GM23248 (cell line): ENCODE measurements around the gene CNOT3. TPM values are rescaled to one million over a fixed set of nuclear protein-coding genes. Genes with fewer than 3 reads are reported as not detected.

ENCODE experiments used
- DNase-seq: peaks from one replicate; pipeline ENCODE4 v3.0.0-alpha.2; 2015
- H2AFZ ChIP-seq: fragments of 200-600 bp; sonication (generic); 2 replicates; pipeline ENCODE4 v1.6.1; 2016; ENCODE audit warnings: antibody characterized with exemption
- H3F3A ChIP-seq: fragments of 200-600 bp; sonication (generic); 2 replicates; pipeline ENCODE4 v1.6.1; 2016; ENCODE audit warnings: mild to moderate bottlenecking, antibody characterized with exemption, mixed run types; ENCODE audit not compliant: insufficient read depth
- H3K27ac ChIP-seq: fragments of 200-600 bp; sonication (generic); 2 replicates; pipeline ENCODE4 v1.5.1; 2016; ENCODE audit warnings: mild to moderate bottlenecking
- H3K27me3 ChIP-seq: fragments of 200-600 bp; sonication (generic); replicated peaks from 2 replicates; pipeline ENCODE4 v1.6.1; 2016; ENCODE audit warnings: mild to moderate bottlenecking; ENCODE audit not compliant: insufficient read depth
- H3K36me3 ChIP-seq: fragments of 200-600 bp; sonication (generic); 2 replicates; pipeline ENCODE4 v1.6.1; 2016; ENCODE audit warnings: low read depth, mild to moderate bottlenecking
- H3K4me1 ChIP-seq: fragments of 200-600 bp; sonication (generic); 2 replicates; pipeline ENCODE4 v1.6.1; 2016; ENCODE audit warnings: mild to moderate bottlenecking; ENCODE audit not compliant: insufficient read depth
- H3K4me2 ChIP-seq: fragments of 200-600 bp; sonication (generic); one replicate; pipeline ENCODE4 v1.6.1; 2016; ENCODE audit warnings: mild to moderate bottlenecking; ENCODE audit not compliant: unreplicated experiment
- H3K4me3 ChIP-seq: fragments of 200-600 bp; sonication (generic); 2 replicates; pipeline ENCODE4 v1.5.1; 2016; ENCODE audit warnings: mild to moderate bottlenecking
- H3K79me2 ChIP-seq: fragments of 200-600 bp; sonication (generic); 2 replicates; pipeline ENCODE4 v1.6.1; 2016; ENCODE audit warnings: mild to moderate bottlenecking; ENCODE audit not compliant: insufficient read depth
- H3K9ac ChIP-seq: fragments of 200-600 bp; sonication (generic); 2 replicates; pipeline ENCODE4 v1.6.1; 2016; ENCODE audit warnings: mild to moderate bottlenecking
- H3K9me2 ChIP-seq: fragments of 200-600 bp; sonication (generic); 2 replicates; pipeline ENCODE4 v1.6.1; 2016; ENCODE audit warnings: mixed run types, mild to moderate bottlenecking, moderate library complexity; ENCODE audit not compliant: insufficient read depth
- H3K9me3 ChIP-seq: fragments of 200-600 bp; sonication (generic); one replicate; pipeline ENCODE4 v1.6.1; 2017; ENCODE audit warnings: low read depth
- H4K20me1 ChIP-seq: fragments of 200-600 bp; sonication (generic); 2 replicates; pipeline ENCODE4 v1.6.0; 2016; ENCODE audit not compliant: insufficient read depth
- EZH2 ChIP-seq: fragments of 200-600 bp; sonication (generic); IDR thresholded peaks from 2 replicates; pipeline ENCODE4 v1.6.1; 2018; ENCODE audit warnings: antibody characterized with exemption, mild to moderate bottlenecking; ENCODE audit not compliant: insufficient read depth, poor library complexity, severe bottlenecking
- EZH2phosphoT487 ChIP-seq: fragments of 200-600 bp; sonication (generic); IDR thresholded peaks from 2 replicates; pipeline ENCODE4 v1.6.1; 2018; ENCODE audit warnings: antibody characterized with exemption, moderate library complexity, mild to moderate bottlenecking, low read depth; ENCODE audit not compliant: insufficient read depth
- WGBS, 2 experiments: methylation state at CpG; one replicate each; pipeline ENCODE4 v1.1.6; 2015 to 2017; ENCODE audit warnings: low lambda C conversion rate in 2 of 2, low coverage in 1 of 2; ENCODE audit errors: missing lambda C conversion rate in 2 of 2; 5-methylcytosine and 5-hydroxymethylcytosine counted together
- in situ Hi-C: fragments of 300-500 bp; cut with MboI; formaldehyde crosslinking; loops from 2 replicates; pipeline ENCODE4 v1.15.0; 2020
- polyA plus RNA-seq: library from polyadenylated mRNA; unstranded; fragments of >200 nt; fragmentation: Nextera tagmentation; extraction: Ambion mirVana; gene quantifications from 2 replicates; pipeline ENCODE4 v1.2.1, GENCODE V29; 2016
- total RNA-seq: library from RNA; depleted of rRNA; stranded (reverse); fragments of >200 nt; shearing (Covaris generic); gene quantifications from 2 replicates; pipeline ENCODE4 v1.2.3, GENCODE V29; 2014

Gene CNOT3
- total and polyA plus RNA-seq, 2 experiments from 2014 or later: 8.9 to 19.4 TPM

GRCh38 chr19:54173359-54173699, 35.8 kb downstream of the CNOT3 start:
- H3K4me1 ChIP-seq: no peaks in the 10 kb centered on the region
- no peaks in the 10 kb centered on the region for H3K9me2 ChIP-seq
- 38 to 43% methylated on average over 15 of the region's 15 CpGs for WGBS, 2 experiments
- DNase-seq: no peak
- H3K9me3 ChIP-seq: no peaks in the 10 kb centered on the region
- TF ChIP-seq EZH2 (no peak), EZH2phosphoT487 (no peak)
- no peak overlapping the region for H3K27ac ChIP-seq
- H3K36me3 ChIP-seq: peaks cover 5% of the 10 kb centered on the region; the same call in 1 of the 2 replicates
- H3K27me3 ChIP-seq: no peaks in the 10 kb centered on the region
- H3K4me2 ChIP-seq: no peak overlapping the region
- no peak overlapping the region for H3K9ac ChIP-seq
- no peaks in the 10 kb centered on the region for H3F3A ChIP-seq
- in situ Hi-C loops: no loop called here
- H3K79me2 ChIP-seq: no peaks in the 10 kb centered on the region
- no peak overlapping the region for H3K4me3 ChIP-seq
- H2AFZ ChIP-seq: no peak overlapping the region
- H4K20me1 ChIP-seq: no peaks in the 10 kb centered on the region

DNA sequence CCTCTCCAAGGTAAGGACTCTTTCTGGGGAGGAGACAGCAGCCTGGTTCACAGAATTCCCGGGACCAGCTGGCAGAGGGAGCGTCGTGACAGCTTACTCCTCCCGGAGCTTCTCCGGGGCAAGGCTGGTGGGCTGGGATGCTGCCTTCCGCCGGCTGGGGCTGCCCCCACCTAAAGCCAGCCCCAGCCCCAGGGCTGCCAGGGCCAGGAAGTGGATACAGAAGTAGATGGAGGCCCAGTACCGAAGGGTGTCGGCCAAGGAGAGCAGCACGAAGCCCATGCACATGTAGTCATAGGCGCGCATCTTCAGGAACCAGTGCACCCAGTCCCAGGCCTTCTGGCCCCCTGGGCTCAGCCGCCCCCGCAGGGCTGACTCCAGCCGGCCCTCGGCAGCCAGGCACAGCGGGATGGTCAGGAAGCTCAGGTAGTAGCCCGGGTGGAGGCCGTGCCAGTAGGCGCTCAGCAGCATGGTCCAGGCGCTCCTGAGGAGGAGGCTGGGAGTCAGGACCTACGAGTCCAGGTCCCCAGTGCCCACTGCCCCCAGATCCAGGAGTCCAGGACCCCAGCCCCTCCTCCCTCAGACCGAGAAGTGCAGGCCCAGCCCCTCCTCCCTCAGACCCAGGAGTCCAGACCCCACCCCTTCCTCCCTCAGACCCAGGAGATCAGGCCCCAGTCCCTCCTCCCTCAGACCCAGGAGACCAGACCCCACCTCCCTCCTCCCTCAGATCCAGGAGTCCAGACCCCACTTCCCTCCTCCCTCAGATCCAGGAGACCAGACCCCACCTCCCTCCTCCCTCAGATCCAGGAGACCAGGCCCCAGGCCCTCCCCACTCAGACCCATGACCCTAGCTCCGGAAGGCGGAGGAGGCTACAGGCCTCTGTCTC, 36.6 kb downstream of the CNOT3 start:
- Histone ChIP-seq H3K4me3 (no peak overlapping the region), H3K4me1 (no peaks in the 10 kb centered on the region), H3K4me2 (no peak overlapping the region), H3K36me3 (peaks cover 9% of the 10 kb centered on the region; the same call in 1 of the 2 replicates), H3K79me2 (no peaks in the 10 kb centered on the region), H3K27me3 (no peaks in the 10 kb centered on the region), H3F3A (no peaks in the 10 kb centered on the region), H3K9ac (no peak overlapping the region), H2AFZ (no peak overlapping the region), H3K9me3 (no peaks in the 10 kb centered on the region), H3K27ac (no peak overlapping the region), H4K20me1 (no peaks in the 10 kb centered on the region), H3K9me2 (no peaks in the 10 kb centered on the region)
- 51 to 62% methylated on average over 24 to 25 of the region's 25 CpGs for WGBS, 2 experiments
- in situ Hi-C loops: no loop called here
- no peak for DNase-seq
- no peak for TF ChIP-seq EZH2
- TF ChIP-seq EZH2phosphoT487: no peak

GRCh38 chr19:54178581-54179261, 41.2 kb downstream of the CNOT3 start:
- TF ChIP-seq EZH2 (no peak), EZH2phosphoT487 (no peak)
- Histone ChIP-seq H3K4me1 (no peaks in the 10 kb centered on the region), H2AFZ (no peak overlapping the region), H3K36me3 (peaks cover 16% of the 10 kb centered on the region; the same call in 1 of the 2 replicates), H3K9me3 (no peaks in the 10 kb centered on the region), H3K4me2 (no peak overlapping the region), H3F3A (no peaks in the 10 kb centered on the region; the same call in 1 of the 2 replicates), H3K9ac (no peak overlapping the region), H3K79me2 (no peaks in the 10 kb centered on the region), H3K27ac (no peak overlapping the region), H3K4me3 (no peak overlapping the region), H4K20me1 (no peaks in the 10 kb centered on the region), H3K27me3 (no peaks in the 10 kb centered on the region), H3K9me2 (no peaks in the 10 kb centered on the region)
- WGBS, 2 experiments: 78 to 82% methylated on average over 22 to 23 of the region's 23 CpGs
- in situ Hi-C loops: no loop called here
- peak; percentile 30 for DNase-seq

DNA sequence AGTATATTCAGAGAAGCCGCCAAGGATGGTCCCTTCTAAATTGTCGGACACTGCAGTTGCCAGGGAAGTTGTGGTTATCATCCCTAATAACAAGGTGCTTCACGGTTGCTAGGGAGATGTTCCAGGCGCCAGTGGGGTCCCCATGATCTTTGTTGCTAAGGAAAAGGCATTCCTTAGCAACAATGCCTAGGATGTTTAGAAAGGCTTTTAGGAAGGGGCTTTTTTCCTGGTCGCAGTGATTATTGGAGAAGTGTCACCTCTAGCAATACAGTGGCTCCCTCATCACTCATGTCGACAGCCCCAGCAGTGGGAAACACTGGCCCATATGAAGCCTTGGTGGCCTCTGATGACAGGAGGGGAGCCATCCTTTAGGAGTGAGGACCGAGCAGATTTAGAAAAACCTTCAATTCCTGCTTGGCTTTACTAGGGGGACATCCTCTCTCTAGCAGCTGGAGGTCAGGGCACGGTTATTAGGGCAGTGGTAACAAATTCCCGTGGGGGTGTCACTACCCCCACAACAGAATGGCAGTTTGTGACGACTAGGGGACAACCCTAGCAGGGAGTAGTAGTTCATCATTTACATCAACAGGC, 41.8 kb downstream of the CNOT3 start:
- Histone ChIP-seq H3K9ac (no peak overlapping the region), H3K4me3 (no peak overlapping the region), H3K9me2 (no peaks in the 10 kb centered on the region), H3K27ac (no peak overlapping the region), H3K4me1 (no peaks in the 10 kb centered on the region), H3K27me3 (no peaks in the 10 kb centered on the region), H4K20me1 (no peaks in the 10 kb centered on the region), H3F3A (no peaks in the 10 kb centered on the region; the same call in 1 of the 2 replicates), H3K9me3 (no peaks in the 10 kb centered on the region), H3K36me3 (peaks cover 16% of the 10 kb centered on the region; the same call in 1 of the 2 replicates), H3K79me2 (no peaks in the 10 kb centered on the region), H3K4me2 (no peak overlapping the region), H2AFZ (no peak overlapping the region)
- in situ Hi-C loops: no loop called here
- 97 to 98% methylated on average over 9 to 10 of the region's 10 CpGs for WGBS, 2 experiments
- no peak for TF ChIP-seq EZH2
- no peak for TF ChIP-seq EZH2phosphoT487
- DNase-seq: no peak
